Suprapubic skin (tissue), 4 donors: Measurements from ENCODE around the gene PDGFRB. TPM values are rescaled to one million over a fixed set of nuclear protein-coding genes. Genes with fewer than 3 reads are reported as not detected.

Experiments
- DNase-seq, 2 donors: peaks; one replicate each; pipeline ENCODE4 v3.0.0-alpha.2; 2019; ENCODE audit warnings: low spot score in 2 of 2
- H3K27ac ChIP-seq: fragments of 200-600 bp; sonication (generic); one replicate; pipeline ENCODE4 v1.5.1; 2019
- H3K27me3 ChIP-seq: fragments of 200-600 bp; sonication (generic); one replicate; pipeline ENCODE4 v1.5.1; 2019
- H3K36me3 ChIP-seq: fragments of 200-600 bp; sonication (generic); one replicate; pipeline ENCODE4 v1.5.1; 2019
- H3K4me1 ChIP-seq: fragments of 200-600 bp; sonication (generic); one replicate; pipeline ENCODE4 v1.5.1; 2019
- H3K4me3 ChIP-seq: fragments of 200-600 bp; sonication (generic); one replicate; pipeline ENCODE4 v1.5.1; 2019; ENCODE audit warnings: mild to moderate bottlenecking
- H3K9me3 ChIP-seq: fragments of 200-600 bp; sonication (generic); one replicate; pipeline ENCODE4 v1.5.1; 2019
- EP300 ChIP-seq: sonication (generic); formaldehyde crosslinking; IDR thresholded peaks from one replicate; pipeline ENCODE4 v1.6.1; 2017; ENCODE audit warnings: antibody characterized with exemption
- POLR2A ChIP-seq, 2 donors: fragments of 450-650 bp; IDR thresholded peaks; one replicate each; pipeline ENCODE4 v1.6.1; 2017; ENCODE audit warnings: antibody characterized with exemption in 2 of 2, mild to moderate bottlenecking in 2 of 2, moderate library complexity in 2 of 2
- POLR2AphosphoS5 ChIP-seq, 3 donors: sonication (generic); formaldehyde crosslinking; IDR thresholded peaks; one replicate each; pipeline ENCODE4 v1.6.1; 2017; ENCODE audit warnings: antibody characterized with exemption in 3 of 3
- WGBS: methylation state at CpG from one replicate; pipeline ENCODE4 v1.1.5; 2018; 5-methylcytosine and 5-hydroxymethylcytosine counted together
- total RNA-seq, 4 donors: library from RNA; depleted of rRNA; stranded (reverse); fragments of >200 nt; gene quantifications; one replicate each; pipeline ENCODE4 v1.1.0, GENCODE V29; 2016
- TF ChIP-seq, protein P1 (sequence below), 2 donors: fragments of 200-600 bp in 1 of 2; fragments of 450-650 bp in 1 of 2; sonication (generic) in 1 of 2; IDR thresholded peaks; one replicate each; pipeline ENCODE4 v1.5.1; 2016 to 2019; ENCODE audit warnings: antibody characterized with exemption in 2 of 2, mild to moderate bottlenecking in 1 of 2, moderate library complexity in 1 of 2

The PDGFRB gene
- total RNA-seq, 4 donors from 2014 or later, result 23.8 to 51.4 (median 43.9) TPM

DNA sequence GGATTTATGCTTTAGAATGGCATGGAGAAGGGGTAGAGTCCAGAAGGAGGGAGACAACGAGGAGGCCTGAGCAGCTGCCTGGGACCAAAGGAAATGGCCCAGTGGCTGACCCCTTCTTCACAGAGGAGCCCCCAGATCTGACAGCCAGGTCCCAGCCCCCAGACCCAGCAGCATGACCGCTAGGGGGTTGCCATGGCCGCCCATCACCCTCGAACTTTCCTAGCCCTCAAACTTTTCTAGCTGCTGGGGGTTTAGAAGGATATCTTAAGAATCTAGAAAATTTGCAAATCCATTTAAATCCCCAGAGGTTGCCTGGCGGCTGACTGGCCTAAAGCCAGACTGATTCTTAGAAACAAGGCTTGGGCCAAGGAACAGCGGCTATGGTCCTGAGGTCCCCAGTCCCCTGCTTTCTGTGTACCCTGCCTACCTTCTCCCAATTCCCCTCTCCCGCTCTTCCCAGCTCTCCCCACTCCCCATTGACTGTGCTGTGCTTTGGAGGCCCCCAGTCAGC, 972 bp downstream of the PDGFRB start:
- 52% methylated on average over 7 of the region's 7 CpGs for WGBS
- peak overlapping the region; percentile 48 for H3K4me3 ChIP-seq
- no peak for DNase-seq
- no peaks in the 10 kb centered on the region for H3K9me3 ChIP-seq
- no peaks in the 10 kb centered on the region for H3K36me3 ChIP-seq
- H3K27ac ChIP-seq, result peak overlapping the region; percentile 86
- no peak for TF ChIP-seq POLR2AphosphoS5 (IDR thresholded peaks at IDR 0.05)
- TF ChIP-seq POLR2A (IDR thresholded peaks at IDR 0.05), result no peak
- peaks cover 9% of the 10 kb centered on the region for H3K27me3 ChIP-seq
- H3K4me1 ChIP-seq, result peaks cover 46% of the 10 kb centered on the region

DNA sequence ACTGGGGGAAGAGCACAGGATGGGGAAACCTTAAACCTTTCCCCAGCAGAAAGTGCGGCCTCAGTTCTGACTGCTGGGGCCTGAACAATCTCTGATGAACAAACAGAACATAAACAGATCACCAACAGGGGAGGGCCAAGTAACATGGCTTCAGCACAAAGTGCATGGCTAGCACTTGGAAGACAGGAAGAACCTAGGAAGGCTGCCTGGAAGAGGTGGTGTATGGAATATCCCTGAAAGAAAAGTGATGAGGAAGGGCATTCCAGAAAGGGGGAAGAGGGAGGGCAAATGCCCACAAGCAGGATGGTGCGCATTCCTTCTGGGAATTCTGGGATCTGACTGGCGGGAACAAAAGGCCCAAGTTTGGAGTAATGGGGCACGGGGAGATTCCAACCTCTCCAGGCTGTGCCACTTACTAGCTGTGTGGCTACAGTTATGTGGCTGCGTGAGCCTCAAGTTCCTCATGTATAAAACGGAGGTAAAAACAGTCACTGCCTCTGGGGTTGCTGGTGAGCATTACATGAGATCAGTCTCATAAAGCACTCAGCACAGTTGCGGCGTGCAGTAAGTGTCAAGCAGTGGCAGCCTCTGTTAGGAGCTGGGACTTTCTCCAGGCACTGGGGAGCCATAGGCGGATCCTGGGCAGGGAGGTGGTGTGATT, 1.6 kb downstream of the PDGFRB start:
- no peaks in the 10 kb centered on the region for H3K9me3 ChIP-seq
- no peaks in the 10 kb centered on the region for H3K36me3 ChIP-seq
- no peak for TF ChIP-seq POLR2AphosphoS5 (IDR thresholded peaks at IDR 0.05)
- TF ChIP-seq, protein P1, sequence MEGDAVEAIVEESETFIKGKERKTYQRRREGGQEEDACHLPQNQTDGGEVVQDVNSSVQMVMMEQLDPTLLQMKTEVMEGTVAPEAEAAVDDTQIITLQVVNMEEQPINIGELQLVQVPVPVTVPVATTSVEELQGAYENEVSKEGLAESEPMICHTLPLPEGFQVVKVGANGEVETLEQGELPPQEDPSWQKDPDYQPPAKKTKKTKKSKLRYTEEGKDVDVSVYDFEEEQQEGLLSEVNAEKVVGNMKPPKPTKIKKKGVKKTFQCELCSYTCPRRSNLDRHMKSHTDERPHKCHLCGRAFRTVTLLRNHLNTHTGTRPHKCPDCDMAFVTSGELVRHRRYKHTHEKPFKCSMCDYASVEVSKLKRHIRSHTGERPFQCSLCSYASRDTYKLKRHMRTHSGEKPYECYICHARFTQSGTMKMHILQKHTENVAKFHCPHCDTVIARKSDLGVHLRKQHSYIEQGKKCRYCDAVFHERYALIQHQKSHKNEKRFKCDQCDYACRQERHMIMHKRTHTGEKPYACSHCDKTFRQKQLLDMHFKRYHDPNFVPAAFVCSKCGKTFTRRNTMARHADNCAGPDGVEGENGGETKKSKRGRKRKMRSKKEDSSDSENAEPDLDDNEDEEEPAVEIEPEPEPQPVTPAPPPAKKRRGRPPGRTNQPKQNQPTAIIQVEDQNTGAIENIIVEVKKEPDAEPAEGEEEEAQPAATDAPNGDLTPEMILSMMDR (IDR thresholded peaks at IDR 0.05), result no peak
- no peak for TF ChIP-seq POLR2A (IDR thresholded peaks at IDR 0.05)
- TF ChIP-seq EP300, result no peak
- peaks cover 9% of the 10 kb centered on the region for H3K27me3 ChIP-seq
- WGBS, result 50% methylated on average over 9 of the region's 9 CpGs
- H3K4me1 ChIP-seq, result peaks cover 45% of the 10 kb centered on the region
- H3K27ac ChIP-seq, result peak overlapping the region; percentile 86
- peak overlapping the region; percentile 48 for H3K4me3 ChIP-seq
- DNase-seq, result no peak

DNA sequence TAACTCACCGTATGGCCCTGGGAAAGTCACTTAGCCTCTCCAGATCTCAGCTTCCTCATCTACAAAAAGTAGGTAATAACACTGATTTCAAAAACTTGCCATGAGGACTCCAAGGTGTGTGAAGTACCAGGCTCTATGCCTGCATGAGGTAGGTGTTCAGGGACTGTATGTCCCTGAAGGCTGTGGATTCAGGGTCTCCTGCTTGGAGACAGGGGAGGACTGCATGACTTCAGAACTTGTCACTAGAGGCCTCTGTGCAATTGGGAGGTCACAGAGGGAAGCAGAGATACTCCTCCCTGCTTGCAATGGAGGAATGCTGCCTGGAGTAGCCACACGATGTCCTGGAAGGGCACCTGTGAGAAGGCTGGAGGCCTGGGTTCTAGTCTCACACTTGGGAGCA, 2.2 kb downstream of the PDGFRB start:
- Histone ChIP-seq H3K4me1 (peaks cover 46% of the 10 kb centered on the region), H3K27ac (peak overlapping the region; percentile 86), H3K4me3 (peak overlapping the region; percentile 48), H3K36me3 (no peaks in the 10 kb centered on the region), H3K27me3 (peaks cover 9% of the 10 kb centered on the region), H3K9me3 (no peaks in the 10 kb centered on the region)
- 88% methylated on average over 1 of the region's 2 CpGs for whole genome bisulfite sequencing
- TF ChIP-seq EP300 (no peak), POLR2AphosphoS5 (IDR thresholded peaks at IDR 0.05) (no peak), POLR2A (IDR thresholded peaks at IDR 0.05) (no peak)
- TF ChIP-seq, protein P1 (IDR thresholded peaks at IDR 0.05), result no peak
- no peak for DNase-seq

DNA sequence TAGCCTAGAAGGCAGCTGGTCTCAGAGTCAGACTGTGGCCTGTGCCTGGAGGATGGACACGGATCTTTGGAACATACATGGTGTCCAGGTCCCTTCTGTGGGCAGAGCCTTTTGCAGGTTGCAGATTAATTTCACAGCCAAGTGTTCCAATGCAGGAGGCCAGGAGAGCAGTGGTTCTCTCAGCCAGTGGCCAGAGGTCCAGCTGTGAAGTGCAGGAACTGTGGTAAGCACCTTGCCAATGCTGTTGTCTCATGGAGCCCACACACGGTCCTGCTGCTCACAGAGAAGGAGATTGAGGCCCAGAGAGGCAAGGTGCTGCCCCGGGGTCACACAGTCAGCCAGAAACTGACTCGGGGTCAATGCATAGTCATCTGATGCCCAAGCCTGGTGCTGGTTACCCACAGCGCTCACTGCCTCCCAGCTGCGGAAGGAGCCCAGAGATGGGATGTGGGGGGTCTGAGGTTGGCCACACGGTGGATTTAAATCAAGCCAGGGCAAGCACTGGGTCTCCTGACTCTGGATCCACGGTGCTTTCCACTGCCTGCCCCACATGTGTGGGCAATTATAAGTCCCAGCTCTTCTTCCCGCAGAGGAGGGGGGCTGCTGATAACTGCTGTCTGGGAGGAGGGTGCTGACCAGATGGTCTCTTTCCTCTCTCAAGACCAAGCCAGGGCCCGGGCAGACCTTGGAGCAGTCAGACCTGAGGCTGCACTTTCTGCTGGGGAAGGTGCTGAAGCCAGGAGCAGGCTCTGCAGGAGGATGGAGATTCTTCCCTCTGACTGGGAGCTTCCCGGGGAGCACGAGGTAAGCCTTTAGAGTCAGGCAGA, 2.8 kb downstream of the PDGFRB start:
- H3K27me3 ChIP-seq, result peaks cover 9% of the 10 kb centered on the region
- no peaks in the 10 kb centered on the region for H3K9me3 ChIP-seq
- H3K36me3 ChIP-seq, result no peaks in the 10 kb centered on the region
- WGBS, result 45% methylated on average over 4 of the region's 12 CpGs
- TF ChIP-seq POLR2A (IDR thresholded peaks at IDR 0.05) (no peak), POLR2AphosphoS5 (IDR thresholded peaks at IDR 0.05) (no peak), EP300 (no peak)
- TF ChIP-seq, protein P1 (IDR thresholded peaks at IDR 0.05), result no peak
- peak overlapping the region; percentile 50 for H3K27ac ChIP-seq
- DNase-seq, result no peak
- peak overlapping the region; percentile 48 for H3K4me3 ChIP-seq
- peaks cover 40% of the 10 kb centered on the region for H3K4me1 ChIP-seq

DNA sequence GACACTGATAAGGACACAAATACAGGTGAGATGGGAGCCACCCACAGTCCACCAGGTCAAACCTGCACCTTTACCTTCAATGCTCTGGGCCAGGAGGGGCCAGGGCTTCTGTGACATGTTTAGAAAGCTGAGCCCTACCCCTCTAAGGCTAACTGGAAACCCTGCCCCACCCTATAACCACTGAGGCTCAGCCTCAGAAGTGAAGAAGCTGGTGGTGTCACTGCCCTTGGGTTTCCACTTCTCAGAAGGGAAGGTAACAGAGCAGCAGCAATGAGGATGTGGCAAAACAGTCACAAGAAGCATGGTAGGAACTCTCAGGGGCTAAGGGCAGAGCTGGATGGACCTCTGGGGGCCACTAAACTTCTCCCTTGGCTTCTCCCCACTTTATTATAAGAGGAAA, 6.0 kb downstream of the PDGFRB start:
- peaks cover 29% of the 10 kb centered on the region for H3K4me1 ChIP-seq

More for the DNA sequence above, 6.0 kb downstream of the PDGFRB start:
- TF ChIP-seq POLR2A (IDR thresholded peaks at IDR 0.05) (no peak), POLR2AphosphoS5 (IDR thresholded peaks at IDR 0.05) (no peak), EP300 (no peak)
- TF ChIP-seq, protein P1 (IDR thresholded peaks at IDR 0.05), result no peak
- H3K4me3 ChIP-seq, result no peak overlapping the region
- H3K27ac ChIP-seq, result peak overlapping the region; percentile 4
- H3K36me3 ChIP-seq, result no peaks in the 10 kb centered on the region
- no peak for DNase-seq
- H3K27me3 ChIP-seq, result peaks cover 2% of the 10 kb centered on the region
- no peaks in the 10 kb centered on the region for H3K9me3 ChIP-seq
